Kidney (tissue), 14 donors: Measurements from ENCODE around the gene PLCH1. TPM values are rescaled to one million over a fixed set of nuclear protein-coding genes. Genes with fewer than 3 reads are reported as not detected.

ENCODE experiments used
- DNase-seq, 5 donors: peaks; one replicate each; pipeline ENCODE4 v3.0.0-alpha.2; 2013 to 2020
- FAIRE-seq: peaks from 2 replicates; lab custom pipeline; 2012; peaks lifted over from hg19 to GRCh38; lab: Jason Lieb, UNC
- H3K27ac ChIP-seq, 2 donors: one replicate each; pipeline ENCODE4 v1.7.0; 2013; ENCODE audit warnings: low read depth in 2 of 2, low read length in 2 of 2, inconsistent platforms in 1 of 2
- H3K27me3 ChIP-seq: one replicate; pipeline ENCODE4 v1.7.1; 2013; ENCODE audit warnings: low read length, inconsistent platforms; ENCODE audit not compliant: control insufficient read depth, insufficient read depth
- H3K36me3 ChIP-seq, 3 donors: one replicate each; pipeline versions ENCODE4 v1.7.0 to v1.7.1; 2013; ENCODE audit warnings: low read length in 3 of 3, control low read depth in 1 of 3, inconsistent platforms in 1 of 3; ENCODE audit not compliant: insufficient read depth in 3 of 3, control insufficient read depth in 2 of 3
- H3K4me1 ChIP-seq, 3 donors: one replicate each; pipeline versions ENCODE4 v1.7.0 to v1.7.1; 2013; ENCODE audit warnings: low read length in 3 of 3, inconsistent platforms in 1 of 3, low read depth in 1 of 3; ENCODE audit not compliant: control insufficient read depth in 2 of 3, insufficient read depth in 2 of 3
- H3K4me3 ChIP-seq, 3 donors: one replicate each; pipeline versions ENCODE4 v1.7.0 to v1.8.1; 2013; ENCODE audit warnings: low read length in 3 of 3, control low read depth in 1 of 3, inconsistent platforms in 1 of 3
- H3K9ac ChIP-seq, 3 donors: one replicate each; pipeline versions ENCODE4 v1.7.0 to v1.7.1; 2013; ENCODE audit warnings: low read length in 3 of 3, control low read depth in 1 of 3, inconsistent platforms in 1 of 3
- H3K9me3 ChIP-seq, 3 donors: one replicate each; pipeline versions ENCODE4 v1.7.0 to v1.7.1; 2013; ENCODE audit warnings: low read length in 3 of 3, control low read depth in 1 of 3, inconsistent platforms in 1 of 3; ENCODE audit not compliant: control insufficient read depth in 2 of 3, insufficient read depth in 1 of 3
- intact Hi-C: fragments of 100-400 bp; cut with DNase I; formaldehyde crosslinking; loops from one replicate; pipeline ENCODE4 v1.11.1; 2022
- polyA plus RNA-seq: library from polyadenylated mRNA; stranded (reverse); fragments of 350-450 nt; fragmentation: Illumina TruSeq; extraction: RNeasy Lipid Tissue Mini Kit (QIAGEN cat#74804); gene quantifications from one replicate; pipeline ENCODE4 v1.2.3, GENCODE V29; 2014; ENCODE audit warnings: low read depth, low replicate concordance; ENCODE audit not compliant: insufficient read depth
- total RNA-seq: library from RNA; stranded (reverse); fragmentation: NEBNext Ultra II Directional; extraction: Animal tissue kit (Norgen Biotek cat#: 25700); gene quantifications from one replicate; pipeline ENCODE4 v1.2.1, GENCODE V29; 2021
- TF ChIP-seq, protein P1 (sequence below): IDR thresholded peaks from 3 replicates; pipeline ENCODE4 v1.5.1; 2012; ENCODE audit warnings: mild to moderate bottlenecking, moderate library complexity, borderline replicate concordance; ENCODE audit not compliant: insufficient read depth; ENCODE audit errors: extremely low read depth
- donor health status: control.
- donor health status: control.
- donor health status: control.
- donor health status: control.
- donor health status: control.
- donor health status: DM: yes; HTN: yes; CAD: no.
- donor health status: Normal renal cell carcinoma (clear cell type).

The PLCH1 gene
- total and polyA plus RNA-seq, 2 donors from 2014 or later, result 1.6 to 9.6 TPM

DNA sequence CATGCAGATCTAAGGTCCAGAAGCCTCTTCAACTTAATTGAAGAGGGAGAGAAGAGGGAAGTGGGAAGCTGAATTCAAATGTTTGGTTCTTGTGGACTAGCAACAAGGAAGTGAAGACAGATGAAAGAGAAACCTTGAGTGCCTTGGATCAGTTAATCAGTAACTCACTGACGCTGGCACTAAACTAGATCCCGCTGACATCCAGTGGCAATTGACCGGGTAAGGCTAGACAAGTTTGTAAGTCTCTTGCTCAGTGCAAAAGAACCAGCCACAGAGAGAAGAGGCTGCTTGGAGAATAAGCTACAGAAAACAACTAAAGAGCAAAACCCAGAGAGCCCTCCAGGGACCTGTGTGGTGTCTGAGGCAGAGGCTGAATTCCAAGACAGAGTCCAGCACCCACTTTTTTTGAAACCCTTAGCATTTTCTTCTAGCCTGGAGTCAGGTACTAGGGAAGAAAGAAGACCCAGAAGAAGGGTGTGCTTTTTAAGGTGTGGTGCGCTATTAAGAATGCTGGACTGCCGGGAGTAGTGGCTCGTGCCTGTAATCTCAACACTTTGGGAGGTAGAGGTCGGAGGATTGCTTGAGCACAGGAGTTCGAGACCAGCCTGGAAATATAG lies 6.9 kb downstream of the PLCH1 start:
- Histone ChIP-seq H3K4me1 (peaks cover 0 to 9% (median 0%) of the 10 kb centered on the region in 3 donors), H3K27ac (peak overlapping the region; percentile 30 to 82), H3K27me3 (no peaks in the 10 kb centered on the region), H3K9ac (peak overlapping the region in 2 of 3 donors; percentile 10 to 39), H3K9me3 (no peaks in the 10 kb centered on the region), H3K36me3 (no peaks in the 10 kb centered on the region), H3K4me3 (peak overlapping the region in 2 of 3 donors; percentile 33 to 58)
- FAIRE-seq (peak; percentile 68), DNase-seq (peak in 4 of 5 donors; percentile 70 to 92 (median 86))
- intact Hi-C loops, result no loop called here
- TF ChIP-seq, protein P1, sequence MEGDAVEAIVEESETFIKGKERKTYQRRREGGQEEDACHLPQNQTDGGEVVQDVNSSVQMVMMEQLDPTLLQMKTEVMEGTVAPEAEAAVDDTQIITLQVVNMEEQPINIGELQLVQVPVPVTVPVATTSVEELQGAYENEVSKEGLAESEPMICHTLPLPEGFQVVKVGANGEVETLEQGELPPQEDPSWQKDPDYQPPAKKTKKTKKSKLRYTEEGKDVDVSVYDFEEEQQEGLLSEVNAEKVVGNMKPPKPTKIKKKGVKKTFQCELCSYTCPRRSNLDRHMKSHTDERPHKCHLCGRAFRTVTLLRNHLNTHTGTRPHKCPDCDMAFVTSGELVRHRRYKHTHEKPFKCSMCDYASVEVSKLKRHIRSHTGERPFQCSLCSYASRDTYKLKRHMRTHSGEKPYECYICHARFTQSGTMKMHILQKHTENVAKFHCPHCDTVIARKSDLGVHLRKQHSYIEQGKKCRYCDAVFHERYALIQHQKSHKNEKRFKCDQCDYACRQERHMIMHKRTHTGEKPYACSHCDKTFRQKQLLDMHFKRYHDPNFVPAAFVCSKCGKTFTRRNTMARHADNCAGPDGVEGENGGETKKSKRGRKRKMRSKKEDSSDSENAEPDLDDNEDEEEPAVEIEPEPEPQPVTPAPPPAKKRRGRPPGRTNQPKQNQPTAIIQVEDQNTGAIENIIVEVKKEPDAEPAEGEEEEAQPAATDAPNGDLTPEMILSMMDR, result no peak

DNA sequence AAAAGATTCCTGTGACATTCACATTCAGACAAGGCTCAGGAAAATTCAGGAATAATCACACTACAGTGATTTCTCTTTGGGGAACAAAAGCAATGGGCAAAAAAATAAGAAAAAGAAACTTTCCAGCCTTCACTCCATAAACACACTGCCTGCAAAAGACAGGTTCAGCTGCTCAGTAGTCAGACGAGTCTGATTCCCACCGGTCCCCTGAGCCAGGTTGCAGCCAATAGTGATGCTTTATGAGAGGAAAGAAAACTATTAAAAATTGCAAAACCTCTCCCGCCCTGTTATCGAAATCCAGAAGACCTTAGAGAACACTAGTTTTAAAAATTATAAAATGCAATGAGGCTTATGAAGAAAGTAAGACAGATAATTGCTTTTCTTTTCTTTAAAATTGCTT lies 8.5 kb downstream of the PLCH1 start:
- Histone ChIP-seq H3K9ac (no peak overlapping the region), H3K4me1 (peaks cover 0 to 5% (median 0%) of the 10 kb centered on the region in 3 donors), H3K27ac (no peak overlapping the region), H3K36me3 (no peaks in the 10 kb centered on the region), H3K27me3 (no peaks in the 10 kb centered on the region), H3K4me3 (no peak overlapping the region), H3K9me3 (no peaks in the 10 kb centered on the region)
- TF ChIP-seq, protein P1, result no peak
- intact Hi-C loops, result no loop called here
- FAIRE-seq (no peak), DNase-seq (no peak)

DNA sequence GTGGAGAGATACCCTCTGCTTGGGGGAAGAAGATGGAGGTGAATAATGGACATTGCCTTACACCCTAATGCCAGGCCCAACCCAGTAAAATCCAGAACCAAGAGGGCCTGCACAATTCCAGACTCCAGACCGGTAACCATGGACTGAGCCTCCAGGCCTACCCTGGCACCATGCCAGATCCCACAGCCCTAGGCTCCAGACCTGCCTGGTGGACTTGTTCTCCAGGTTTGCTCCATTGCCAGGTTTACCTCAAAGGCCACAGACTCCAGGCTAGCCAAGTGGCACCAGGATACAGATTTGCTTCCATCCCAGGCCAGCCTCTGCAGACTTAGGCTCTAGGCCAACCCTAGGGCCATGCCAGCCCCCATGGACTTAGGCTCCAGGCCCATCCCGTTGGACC lies 14.0 kb downstream of the PLCH1 start:
- no peak for FAIRE-seq
- DNase-seq, result no peak
- H3K27ac ChIP-seq, result no peak overlapping the region

More for the DNA sequence above, 14.0 kb downstream of the PLCH1 start:
- no peaks in the 10 kb centered on the region for H3K27me3 ChIP-seq
- intact Hi-C loops, result no loop called here
- H3K36me3 ChIP-seq, result no peaks in the 10 kb centered on the region
- H3K9ac ChIP-seq, result no peak overlapping the region
- no peaks in the 10 kb centered on the region for H3K9me3 ChIP-seq
- H3K4me3 ChIP-seq, result no peak overlapping the region
- H3K4me1 ChIP-seq, result no peaks in the 10 kb centered on the region
- TF ChIP-seq, protein P1, result no peak
